GM21529 (cell line): Measurements from ENCODE around the gene ENOX2.

Experiments
- ATAC-seq: cut with Tn5 transposase; IDR thresholded peaks from one replicate; pipeline ENCODE4 v1.9.1; 2021; ENCODE audit not compliant: unreplicated experiment

ENOX2 gene

GRCh38 chrX:130645955-130646583 is 256.9 kb downstream of the ENOX2 start:
- no peak for ATAC-seq

- ATAC-seq, result no peak
Observed at GRCh38 chrX:130637591-130637990, 265.4 kb downstream of the ENOX2 start.

GRCh38 chrX:130636277-130636676 is 266.7 kb downstream of the ENOX2 start:
- no peak for ATAC-seq

- no peak for ATAC-seq
Observed at GRCh38 chrX:130631011-130631410, 272.0 kb downstream of the ENOX2 start.

- ATAC-seq, result no peak
Observed at GRCh38 chrX:130628516-130628915, 274.5 kb downstream of the ENOX2 start.

- ATAC-seq, result no peak
Observed at GRCh38 chrX:130626521-130626920, 276.5 kb downstream of the ENOX2 start.

GRCh38 chrX:130625386-130625785 is 277.6 kb downstream of the ENOX2 start:
- no peak for ATAC-seq

- no peak for ATAC-seq
Observed at GRCh38 chrX:130623518-130623917, 279.5 kb downstream of the ENOX2 start.

GRCh38 chrX:130615941-130616340 is 287.1 kb downstream of the ENOX2 start:
- no peak for ATAC-seq

GRCh38 chrX:130607431-130607830 is 295.6 kb downstream of the ENOX2 start:
- no peak for ATAC-seq

GRCh38 chrX:130606425-130606824 is 296.6 kb downstream of the ENOX2 start:
- ATAC-seq, result no peak

- ATAC-seq, result no peak
Observed at GRCh38 chrX:130604882-130605281, 298.1 kb downstream of the ENOX2 start.

GRCh38 chrX:130594453-130594916 is 308.5 kb downstream of the ENOX2 start:
- no peak for ATAC-seq

GRCh38 chrX:130593911-130594310 is 309.1 kb downstream of the ENOX2 start:
- no peak for ATAC-seq

- no peak for ATAC-seq
Observed at GRCh38 chrX:130592204-130592603, 310.8 kb downstream of the ENOX2 start.

- no peak for ATAC-seq
Observed at GRCh38 chrX:130578906-130579305, 324.1 kb downstream of the ENOX2 start.

- no peak for ATAC-seq
Observed at GRCh38 chrX:130577431-130577830, 325.6 kb downstream of the ENOX2 start.

- ATAC-seq, result peak; percentile 99
Observed at GRCh38 chrX:130575831-130576389, 327.1 kb downstream of the ENOX2 start.
